CD14-positive monocyte (primary cell): ENCODE results near the gene ADGRL4. TPM values are rescaled to one million over a fixed set of nuclear protein-coding genes. Genes with fewer than 3 reads are reported as not detected.

ENCODE experiments used
- DNase-seq, 3 donors: peaks; one replicate each; pipeline ENCODE4 v3.0.0-alpha.2; 2011 to 2022
- H2AFZ ChIP-seq: 2 replicates; pipeline ENCODE4 v1.6.0; 2012; ENCODE audit warnings: mild to moderate bottlenecking, low read depth, low read length, inconsistent platforms; ENCODE audit not compliant: insufficient read depth, poor library complexity, severe bottlenecking
- H3K27ac ChIP-seq, 2 donors: 1 replicate in 1 of 2; 2 replicates in 1 of 2; pipeline ENCODE4 v1.5.1; 2012 to 2013; ENCODE audit warnings: low read length in 2 of 2, control low read depth in 1 of 2, inconsistent platforms in 1 of 2, low read depth in 1 of 2, mild to moderate bottlenecking in 1 of 2
- H3K27me3 ChIP-seq, 2 donors: one replicate each; pipeline versions ENCODE4 v1.6.0 to v1.6.1; 2011 to 2013; ENCODE audit warnings: low read length in 2 of 2; ENCODE audit not compliant: control insufficient read depth in 2 of 2, insufficient read depth in 2 of 2
- H3K36me3 ChIP-seq, 2 donors: replicated peaks in 1 of 2; 1 replicate in 1 of 2; 2 replicates in 1 of 2; pipeline versions ENCODE4 v1.5.1 to v1.6.1; 2012 to 2013; ENCODE audit warnings: low read length in 2 of 2, control low read depth in 1 of 2, inconsistent platforms in 1 of 2, mild to moderate bottlenecking in 1 of 2; ENCODE audit not compliant: insufficient read depth in 2 of 2, control insufficient read depth in 1 of 2
- H3K4me1 ChIP-seq, 2 donors: 1 replicate in 1 of 2; 2 replicates in 1 of 2; pipeline versions ENCODE4 v1.5.1 to v1.6.1; 2012 to 2013; ENCODE audit warnings: low read length in 2 of 2, control low read depth in 1 of 2, inconsistent platforms in 1 of 2, mild to moderate bottlenecking in 1 of 2, moderate library complexity in 1 of 2; ENCODE audit not compliant: insufficient read depth in 2 of 2, control insufficient read depth in 1 of 2
- H3K4me2 ChIP-seq: replicated peaks from 2 replicates; pipeline ENCODE3; 2012; ENCODE audit warnings: low read length, moderate library complexity, mild to moderate bottlenecking; ENCODE audit not compliant: poor library complexity, severe bottlenecking; ENCODE audit errors: extremely low read depth
- H3K4me3 ChIP-seq, 3 experiments: fragments of 200-600 bp in 1 of 3; sonication (generic) in 1 of 3; replicated peaks in 1 of 3; 1 replicate in 2 of 3; 2 replicates in 1 of 3; pipeline ENCODE4 v1.5.1; 2011 to 2013; ENCODE audit warnings: low read length in 3 of 3, mild to moderate bottlenecking in 3 of 3, control low read depth in 2 of 3, low read depth in 2 of 3, inconsistent platforms in 1 of 3, moderate library complexity in 1 of 3
- H3K79me2 ChIP-seq: 2 replicates; pipeline ENCODE4 v1.6.0; 2012; ENCODE audit warnings: mild to moderate bottlenecking, control low read depth, inconsistent platforms, low read length, moderate library complexity; ENCODE audit not compliant: insufficient read depth
- H3K9ac ChIP-seq: 2 replicates; pipeline ENCODE4 v1.6.0; 2017; ENCODE audit warnings: low read length, mild to moderate bottlenecking; ENCODE audit not compliant: insufficient read depth, poor library complexity, severe bottlenecking
- H3K9me3 ChIP-seq, 2 donors: replicated peaks in 1 of 2; 1 replicate in 1 of 2; 2 replicates in 1 of 2; pipeline versions ENCODE4 v1.5.1 to v1.6.1; 2012 to 2013; ENCODE audit warnings: low read length in 2 of 2, control low read depth in 1 of 2; ENCODE audit not compliant: control insufficient read depth in 1 of 2, insufficient read depth in 1 of 2
- H4K20me1 ChIP-seq: 2 replicates; pipeline ENCODE4 v1.6.0; 2012; ENCODE audit warnings: mild to moderate bottlenecking, low read length, control low read depth, moderate library complexity; ENCODE audit not compliant: insufficient read depth
- H3K27ac Mint-ChIP-seq, 7 donors: one replicate each; pipeline ENCODE4 v1.8.0; 2020; ENCODE audit warnings: mild to moderate bottlenecking in 7 of 7, mixed read lengths in 7 of 7, moderate library complexity in 6 of 7, inconsistent platforms in 2 of 7
- H3K27me3 Mint-ChIP-seq, 3 donors: one replicate each; pipeline ENCODE4 v1.8.0; 2021 to 2022; ENCODE audit warnings: low read depth in 3 of 3, mild to moderate bottlenecking in 3 of 3, mixed read lengths in 3 of 3, moderate library complexity in 3 of 3, inconsistent platforms in 1 of 3
- H3K36me3 Mint-ChIP-seq, 2 donors: one replicate each; pipeline ENCODE4 v1.8.0; 2020; ENCODE audit warnings: mixed read lengths in 2 of 2, inconsistent platforms in 1 of 2, mild to moderate bottlenecking in 1 of 2
- H3K4me1 Mint-ChIP-seq: one replicate; pipeline ENCODE4 v1.8.0; 2020; ENCODE audit warnings: mild to moderate bottlenecking, mixed read lengths
- H3K4me3 Mint-ChIP-seq, 2 donors: one replicate each; pipeline ENCODE4 v1.8.0; 2020; ENCODE audit warnings: mild to moderate bottlenecking in 2 of 2, mixed read lengths in 2 of 2, moderate library complexity in 1 of 2
- H3K9me3 Mint-ChIP-seq, 7 donors: one replicate each; pipeline ENCODE4 v1.8.0; 2020 to 2022; ENCODE audit warnings: mixed read lengths in 7 of 7, mild to moderate bottlenecking in 6 of 7, moderate library complexity in 6 of 7, inconsistent platforms in 2 of 7
- CTCF ChIP-seq: fragments of 200-600 bp; IDR thresholded peaks from one replicate; pipeline ENCODE4 v1.8.0; 2022; ENCODE audit warnings: antibody characterized with exemption, mild to moderate bottlenecking
- WGBS: methylation state at CpG from one replicate; pipeline ENCODE4 v1.1.5; 2013; ENCODE audit warnings: missing lambda C conversion rate; ENCODE audit not compliant: insufficient coverage; 5-methylcytosine and 5-hydroxymethylcytosine counted together
- intact Hi-C, 2 donors: fragments of 100-400 bp; cut with micrococcal nuclease; formaldehyde crosslinking; loops; one replicate each; pipeline versions ENCODE4 v1.15.0 to v1.15.1; 2023
- polyA plus RNA-seq, 3 donors: library from polyadenylated mRNA; depleted of rRNA in 1 of 3; unstranded in 2 of 3; stranded (reverse) in 1 of 3; fragments of 300-500 nt in 2 of 3; fragments of >200 nt in 1 of 3; fragmentation: Illumina TruSeq in 2 of 3; gene quantifications; 1 replicate in 2 of 3; 2 replicates in 1 of 3; pipeline ENCODE4 v1.2.3, GENCODE V29; 2012 to 2021

Gene ADGRL4
- polyA plus RNA-seq, 3 donors = not detected

- peaks cover 0 to 8% of the 10 kb centered on the region in 2 donors for H3K4me1 ChIP-seq
- H3K27ac ChIP-seq = no peak overlapping the region
- Mint-ChIP-seq H3K27ac (no peak overlapping the region), H3K4me1 (peaks cover 18% of the 10 kb centered on the region), H3K36me3 (no peaks in the 10 kb centered on the region), H3K4me3 (no peak overlapping the region), H3K27me3 (peaks cover 0 to 3% (median 2%) of the 10 kb centered on the region in 3 donors), H3K9me3 (peaks cover 0 to 4% (median 0%) of the 10 kb centered on the region in 7 donors)
- TF ChIP-seq CTCF = no peak
- no peaks in the 10 kb centered on the region for H3K9me3 ChIP-seq
- no peaks in the 10 kb centered on the region for H4K20me1 ChIP-seq
- H3K9ac ChIP-seq = no peak overlapping the region
- intact Hi-C loops = no loop called here
- H3K4me2 ChIP-seq = no peak overlapping the region
- DNase-seq = no peak
- no peaks in the 10 kb centered on the region for H3K79me2 ChIP-seq
- WGBS = no CpG with 5 or more reads among the region's 2 CpGs
- H3K36me3 ChIP-seq = no peaks in the 10 kb centered on the region
- H3K27me3 ChIP-seq = no peaks in the 10 kb centered on the region
- no peak overlapping the region for H3K4me3 ChIP-seq
- H2AFZ ChIP-seq = no peak overlapping the region
These were observed 88.4 kb downstream of the ADGRL4 start for GRCh38 chr1:78918157-78918556.

- no peaks in the 10 kb centered on the region for H3K36me3 ChIP-seq
- Mint-ChIP-seq H3K4me1 (peaks cover 28% of the 10 kb centered on the region), H3K4me3 (no peak overlapping the region), H3K36me3 (no peaks in the 10 kb centered on the region), H3K27me3 (peaks cover 0 to under 1% (median 0%) of the 10 kb centered on the region in 3 donors), H3K27ac (no peak overlapping the region), H3K9me3 (peaks cover 0 to 4% (median 0%) of the 10 kb centered on the region in 7 donors)
- no peak overlapping the region for H3K27ac ChIP-seq
- no peak overlapping the region for H3K4me2 ChIP-seq
- intact Hi-C loops = no loop called here
- H4K20me1 ChIP-seq = no peaks in the 10 kb centered on the region
- DNase-seq = no peak
- H3K9me3 ChIP-seq = no peaks in the 10 kb centered on the region
- H3K79me2 ChIP-seq = no peaks in the 10 kb centered on the region
- no peak overlapping the region for H3K4me3 ChIP-seq
- WGBS = no CpG with 5 or more reads among the region's 3 CpGs
- peaks cover 6 to 15% of the 10 kb centered on the region in 2 donors for H3K4me1 ChIP-seq
- H2AFZ ChIP-seq = no peak overlapping the region
- no peak for TF ChIP-seq CTCF
- H3K9ac ChIP-seq = no peak overlapping the region
- H3K27me3 ChIP-seq = no peaks in the 10 kb centered on the region
These were observed 89.5 kb downstream of the ADGRL4 start for GRCh38 chr1:78916986-78917385.
